Kidney epithelial cell (primary cell): ENCODE results near the gene GABBR2. TPM values are rescaled to one million over a fixed set of nuclear protein-coding genes. Genes with fewer than 3 reads are reported as not detected.

Experiments used
- DNase-seq: peaks from one replicate; pipeline ENCODE4 v3.0.0-alpha.2; 2010; ENCODE audit warnings: low read depth
- H3K27me3 ChIP-seq: 2 replicates; pipeline ENCODE4 v1.6.0; 2011; ENCODE audit warnings: low read length; ENCODE audit not compliant: control insufficient read depth, insufficient read depth
- H3K36me3 ChIP-seq: 2 replicates; pipeline ENCODE4 v1.5.1; 2011; ENCODE audit warnings: low read length; ENCODE audit not compliant: control insufficient read depth, insufficient read depth
- H3K4me3 ChIP-seq: 2 replicates; pipeline ENCODE4 v1.5.1; 2011; ENCODE audit warnings: low read depth, mild to moderate bottlenecking, control low read depth, low read length
- CTCF ChIP-seq: IDR thresholded peaks from 2 replicates; pipeline ENCODE4 v1.5.1; 2011; ENCODE audit warnings: mild to moderate bottlenecking, moderate library complexity, low read length, control low read depth, inconsistent platforms; ENCODE audit not compliant: insufficient read depth, poor library complexity, severe bottlenecking
- total RNA-seq: library from RNA; depleted of rRNA; stranded (reverse); fragments of >200 nt; gene quantifications from 2 replicates; pipeline ENCODE4 v1.2.3, GENCODE V29; 2015

GABBR2 gene
- total RNA-seq, 1 donor from 2014 or later = 10.8 TPM

DNA sequence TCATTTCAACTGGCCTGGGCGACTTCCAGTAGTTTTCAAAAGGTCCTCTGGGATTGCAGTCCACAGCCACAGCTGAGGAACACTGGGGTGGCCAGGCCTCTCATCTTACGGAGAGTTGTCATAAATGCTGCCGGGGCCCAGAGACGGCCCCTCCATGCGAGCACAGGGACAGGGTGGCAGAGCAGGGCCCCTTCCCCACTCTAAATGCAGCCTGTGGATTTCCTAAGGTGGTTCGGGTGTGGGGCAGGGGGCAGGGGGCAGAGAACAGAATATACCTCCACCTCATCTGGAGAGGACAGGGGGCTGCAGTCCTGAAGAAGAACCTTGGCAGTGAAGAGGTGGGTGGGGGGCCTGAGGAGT is 339.7 kb downstream of the GABBR2 start:
- Histone ChIP-seq H3K27me3 (no peaks in the 10 kb centered on the region), H3K4me3 (no peak overlapping the region), H3K36me3 (no peaks in the 10 kb centered on the region)
- no peak for DNase-seq
- TF ChIP-seq CTCF = no peak

- H3K4me3 ChIP-seq = no peak overlapping the region
- no peaks in the 10 kb centered on the region for H3K36me3 ChIP-seq
- TF ChIP-seq CTCF = no peak
- H3K27me3 ChIP-seq = no peaks in the 10 kb centered on the region
- no peak for DNase-seq
Observed at GRCh38 chr9:98368366-98369065, 340.2 kb downstream of the GABBR2 start.

DNA sequence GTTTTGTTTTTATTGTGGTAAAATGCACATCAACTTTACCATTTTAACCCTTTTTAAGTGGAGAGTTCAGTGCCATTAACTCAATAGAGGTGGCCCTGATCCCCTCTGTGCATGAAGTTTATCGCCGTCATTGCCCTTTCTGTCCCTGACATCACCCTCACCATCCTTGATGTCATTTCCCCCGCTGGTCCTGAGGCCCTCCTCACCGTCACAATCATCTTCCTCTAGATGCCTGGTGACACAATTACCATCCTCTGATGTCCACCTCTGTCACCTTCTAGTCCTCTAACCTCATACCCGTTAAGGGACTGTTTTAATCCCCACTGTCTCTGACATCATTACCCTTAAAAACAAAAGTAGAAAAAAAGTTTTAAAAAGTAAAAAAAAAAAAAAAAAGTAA is 340.8 kb downstream of the GABBR2 start:
- Histone ChIP-seq H3K27me3 (no peaks in the 10 kb centered on the region), H3K36me3 (no peaks in the 10 kb centered on the region), H3K4me3 (no peak overlapping the region)
- no peak for DNase-seq
- TF ChIP-seq CTCF = no peak

- Histone ChIP-seq H3K4me3 (no peak overlapping the region), H3K36me3 (no peaks in the 10 kb centered on the region), H3K27me3 (no peaks in the 10 kb centered on the region)
- no peak for TF ChIP-seq CTCF
- DNase-seq = no peak
Observed at GRCh38 chr9:98367371-98367900, 341.3 kb downstream of the GABBR2 start.

GRCh38 chr9:98365781-98366180 is 343.0 kb downstream of the GABBR2 start:
- no peak for TF ChIP-seq CTCF
- DNase-seq = no peak
- no peaks in the 10 kb centered on the region for H3K36me3 ChIP-seq
- H3K4me3 ChIP-seq = no peak overlapping the region
- H3K27me3 ChIP-seq = no peaks in the 10 kb centered on the region

DNA sequence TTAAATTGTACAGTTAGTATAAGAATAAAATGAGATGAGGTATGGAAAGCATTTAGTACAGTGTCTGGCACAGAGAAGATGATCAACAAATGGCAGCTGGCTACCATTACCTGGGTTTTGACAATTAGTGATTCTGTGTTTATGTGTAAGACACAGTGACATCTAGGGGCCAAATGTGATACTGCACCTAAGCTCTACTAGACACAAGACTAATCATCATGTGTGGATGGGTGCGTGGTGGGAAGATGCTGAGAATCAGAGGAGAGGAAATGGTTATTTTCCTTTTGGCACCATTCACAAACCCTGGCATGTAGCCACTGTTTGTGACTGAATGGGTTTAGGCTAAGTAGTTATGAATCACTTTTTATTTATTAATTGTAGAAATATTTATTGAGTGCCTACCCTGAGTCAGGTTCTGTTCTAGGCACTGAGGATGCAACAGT is 343.5 kb downstream of the GABBR2 start:
- peak; percentile 37 for TF ChIP-seq CTCF
- DNase-seq = no peak
- Histone ChIP-seq H3K27me3 (no peaks in the 10 kb centered on the region), H3K4me3 (no peak overlapping the region), H3K36me3 (no peaks in the 10 kb centered on the region)
